Gastroesophageal sphincter (tissue), 3 donors: ENCODE results near the gene GTPBP2.

Source experiments
- EP300 ChIP-seq: sonication (generic); formaldehyde crosslinking; IDR thresholded peaks from one replicate; pipeline ENCODE4 v1.6.1; 2017; ENCODE audit warnings: antibody characterized with exemption, mild to moderate bottlenecking
- POLR2A ChIP-seq, 2 donors: fragments of 450-650 bp; IDR thresholded peaks; one replicate each; pipeline ENCODE4 v1.6.1; 2017; ENCODE audit warnings: antibody characterized with exemption in 2 of 2, mild to moderate bottlenecking in 2 of 2, moderate library complexity in 1 of 2
- POLR2AphosphoS5 ChIP-seq: sonication (generic); formaldehyde crosslinking; IDR thresholded peaks from one replicate; pipeline ENCODE4 v1.6.1; 2017; ENCODE audit warnings: antibody characterized with exemption
- TF ChIP-seq, protein P1 (sequence below), 4 experiments: fragments of 200-600 bp in 2 of 4; fragments of 450-650 bp in 2 of 4; sonication (generic) in 1 of 4; IDR thresholded peaks; one replicate each; pipeline ENCODE4 v1.5.1; 2017 to 2019; ENCODE audit warnings: antibody characterized with exemption in 4 of 4, mild to moderate bottlenecking in 2 of 4, moderate library complexity in 2 of 4

DNA sequence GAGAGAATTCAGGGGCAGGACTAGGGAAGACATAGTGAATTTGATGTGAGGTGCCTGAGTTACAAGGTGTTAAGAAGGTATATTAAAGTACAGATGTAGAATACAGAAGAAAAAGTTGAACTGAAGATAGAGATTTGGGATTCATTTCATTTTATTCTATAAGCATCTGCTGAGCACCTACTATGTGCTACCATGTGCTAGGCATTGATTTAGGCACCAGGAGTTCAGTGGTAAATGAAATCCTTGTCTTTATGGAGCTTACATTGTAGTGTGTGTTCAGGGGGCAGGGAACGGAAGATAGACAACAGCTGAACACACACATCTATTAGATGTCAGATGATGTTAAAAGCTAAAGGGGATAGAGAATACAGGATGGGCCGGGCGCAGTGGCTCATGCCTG is 18.5 kb upstream of the GTPBP2 start:
- TF ChIP-seq EP300 = no peak
- no peak for TF ChIP-seq POLR2AphosphoS5
- TF ChIP-seq, protein P1, sequence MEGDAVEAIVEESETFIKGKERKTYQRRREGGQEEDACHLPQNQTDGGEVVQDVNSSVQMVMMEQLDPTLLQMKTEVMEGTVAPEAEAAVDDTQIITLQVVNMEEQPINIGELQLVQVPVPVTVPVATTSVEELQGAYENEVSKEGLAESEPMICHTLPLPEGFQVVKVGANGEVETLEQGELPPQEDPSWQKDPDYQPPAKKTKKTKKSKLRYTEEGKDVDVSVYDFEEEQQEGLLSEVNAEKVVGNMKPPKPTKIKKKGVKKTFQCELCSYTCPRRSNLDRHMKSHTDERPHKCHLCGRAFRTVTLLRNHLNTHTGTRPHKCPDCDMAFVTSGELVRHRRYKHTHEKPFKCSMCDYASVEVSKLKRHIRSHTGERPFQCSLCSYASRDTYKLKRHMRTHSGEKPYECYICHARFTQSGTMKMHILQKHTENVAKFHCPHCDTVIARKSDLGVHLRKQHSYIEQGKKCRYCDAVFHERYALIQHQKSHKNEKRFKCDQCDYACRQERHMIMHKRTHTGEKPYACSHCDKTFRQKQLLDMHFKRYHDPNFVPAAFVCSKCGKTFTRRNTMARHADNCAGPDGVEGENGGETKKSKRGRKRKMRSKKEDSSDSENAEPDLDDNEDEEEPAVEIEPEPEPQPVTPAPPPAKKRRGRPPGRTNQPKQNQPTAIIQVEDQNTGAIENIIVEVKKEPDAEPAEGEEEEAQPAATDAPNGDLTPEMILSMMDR (IDR thresholded peaks at IDR 0.05) = no peak
- TF ChIP-seq POLR2A (IDR thresholded peaks at IDR 0.05) = no peak
